Trophoblast cell (in vitro differentiated cells and primary cell): ENCODE measurements around the gene SAE1.

Source experiments
- DNase-seq, 2 donors: peaks; one replicate each; pipeline ENCODE4 v3.0.0-alpha.2; 2016
- H2AFZ ChIP-seq: 2 replicates; pipeline ENCODE4 v1.6.1; 2013; ENCODE audit warnings: low read length, moderate library complexity, mild to moderate bottlenecking; ENCODE audit not compliant: insufficient read depth, poor library complexity
- H2AK5ac ChIP-seq: 2 replicates; pipeline ENCODE4 v1.6.1; 2013; ENCODE audit warnings: mild to moderate bottlenecking, low read length
- H2BK120ac ChIP-seq: 2 replicates; pipeline ENCODE4 v1.6.1; 2013; ENCODE audit warnings: low read length, mild to moderate bottlenecking, moderate library complexity; ENCODE audit not compliant: insufficient read depth, poor library complexity
- H2BK12ac ChIP-seq: 2 replicates; pipeline ENCODE4 v1.6.1; 2013; ENCODE audit warnings: mild to moderate bottlenecking, low read length, moderate library complexity
- H2BK5ac ChIP-seq: 2 replicates; pipeline ENCODE4 v1.6.1; 2013; ENCODE audit warnings: low read length, low read depth, moderate library complexity, mild to moderate bottlenecking; ENCODE audit not compliant: poor library complexity
- H3K14ac ChIP-seq: 2 replicates; pipeline ENCODE4 v1.6.1; 2013; ENCODE audit warnings: mild to moderate bottlenecking, low read length
- H3K18ac ChIP-seq: 2 replicates; pipeline ENCODE4 v1.6.1; 2013; ENCODE audit warnings: mild to moderate bottlenecking, low read length
- H3K23ac ChIP-seq: 2 replicates; pipeline ENCODE4 v1.6.1; 2013; ENCODE audit warnings: low read length
- H3K27ac ChIP-seq: 2 replicates; pipeline ENCODE4 v1.5.1; 2013; ENCODE audit warnings: low read depth, mild to moderate bottlenecking, inconsistent platforms, low read length, moderate library complexity
- H3K27me3 ChIP-seq: 2 replicates; pipeline ENCODE4 v1.6.1; 2013; ENCODE audit warnings: inconsistent platforms, mild to moderate bottlenecking, low read length, moderate library complexity; ENCODE audit not compliant: insufficient read depth
- H3K36me3 ChIP-seq, 2 experiments: 1 replicate in 1 of 2; 2 replicates in 1 of 2; pipeline ENCODE4 v1.6.1; 2013; ENCODE audit warnings: low read length in 2 of 2, mild to moderate bottlenecking in 2 of 2, moderate library complexity in 1 of 2; ENCODE audit not compliant: insufficient read depth in 2 of 2, control insufficient read depth in 1 of 2
- H3K4ac ChIP-seq: 2 replicates; pipeline ENCODE4 v1.6.1; 2013; ENCODE audit warnings: low read depth, mild to moderate bottlenecking, low read length, moderate library complexity
- H3K4me1 ChIP-seq, 2 experiments: 1 replicate in 1 of 2; 2 replicates in 1 of 2; pipeline ENCODE4 v1.6.1; 2013; ENCODE audit warnings: low read length in 2 of 2, mild to moderate bottlenecking in 2 of 2, moderate library complexity in 1 of 2; ENCODE audit not compliant: insufficient read depth in 2 of 2, control insufficient read depth in 1 of 2
- H3K4me2 ChIP-seq: 2 replicates; pipeline ENCODE4 v1.6.1; 2013; ENCODE audit warnings: inconsistent platforms, mild to moderate bottlenecking, low read length, moderate library complexity
- H3K4me3 ChIP-seq: 2 replicates; pipeline ENCODE4 v1.5.1; 2013; ENCODE audit warnings: mild to moderate bottlenecking, low read depth, low read length, inconsistent platforms
- H3K79me1 ChIP-seq: one replicate; pipeline ENCODE4 v1.6.1; 2013; ENCODE audit warnings: low read length
- H3K79me2 ChIP-seq: 2 replicates; pipeline ENCODE4 v1.6.1; 2013; ENCODE audit warnings: low read length, mild to moderate bottlenecking; ENCODE audit not compliant: control insufficient read depth, insufficient read depth, poor library complexity
- H3K9ac ChIP-seq: 2 replicates; pipeline ENCODE4 v1.6.1; 2013; ENCODE audit warnings: mild to moderate bottlenecking, low read length
- H3K9me3 ChIP-seq: 2 replicates; pipeline ENCODE4 v1.6.1; 2013; ENCODE audit warnings: low read depth, mild to moderate bottlenecking, control low read depth, inconsistent platforms, low read length; ENCODE audit not compliant: insufficient read depth
- H4K12ac ChIP-seq: 2 replicates; pipeline ENCODE4 v1.6.1; 2013; ENCODE audit warnings: low read depth, mild to moderate bottlenecking, low read length, moderate library complexity
- H4K8ac ChIP-seq: 2 replicates; pipeline ENCODE4 v1.6.1; 2013; ENCODE audit warnings: low read depth, mild to moderate bottlenecking, low read length, moderate library complexity
- H4K91ac ChIP-seq: one replicate; pipeline ENCODE4 v1.6.1; 2013; ENCODE audit warnings: low read depth, mild to moderate bottlenecking, low read length, moderate library complexity
- WGBS: extraction: QIAGEN DNeasy Blood & Tissue Kit; methylation state at CpG from one replicate; pipeline ENCODE4 v1.1.7; 2013; ENCODE audit warnings: missing lambda C conversion rate; ENCODE audit not compliant: insufficient read length, insufficient coverage; ENCODE audit errors: extremely low coverage; 5-methylcytosine and 5-hydroxymethylcytosine counted together

Gene SAE1

GRCh38 chr19:47228168-47228936 is 97.7 kb downstream of the SAE1 start:
- Histone ChIP-seq H2AK5ac (peak overlapping the region; percentile 31), H2AFZ (peak overlapping the region; percentile 27), H2BK120ac (peak overlapping the region; percentile 84), H3K9me3 (no peaks in the 10 kb centered on the region), H3K4me3 (peak overlapping the region; percentile 98), H2BK12ac (peak overlapping the region; percentile 64), H4K8ac (peak overlapping the region; percentile 80), H3K4me2 (peak overlapping the region; percentile 85), H3K18ac (peak overlapping the region; percentile 96), H3K14ac (peak overlapping the region; percentile 94), H3K23ac (no peak overlapping the region), H3K4ac (peak overlapping the region; percentile 91), H3K79me1 (peaks cover 51% of the 10 kb centered on the region), H3K27me3 (no peaks in the 10 kb centered on the region), H3K79me2 (peaks cover 23% of the 10 kb centered on the region), H4K91ac (peak overlapping the region; percentile 96), H3K4me1 (peaks cover 29 to 46% of the 10 kb centered on the region in 2 experiments), H2BK5ac (peak overlapping the region; percentile 95), H4K12ac (peak overlapping the region; percentile 96), H3K36me3 (peaks cover 4 to 7% of the 10 kb centered on the region in 2 experiments), H3K9ac (peak overlapping the region; percentile 47), H3K27ac (peak overlapping the region; percentile 98)
- whole genome bisulfite sequencing = no CpG with 5 or more reads among the region's 50 CpGs
- peak in 1 of 2 donors; percentile 30 for DNase-seq

GRCh38 chr19:47228937-47229675 is 98.5 kb downstream of the SAE1 start:
- H4K12ac ChIP-seq = no peak overlapping the region
- H4K91ac ChIP-seq = peak overlapping the region; percentile 96
- no peaks in the 10 kb centered on the region for H3K27me3 ChIP-seq
- no peaks in the 10 kb centered on the region for H3K9me3 ChIP-seq
- H3K79me2 ChIP-seq = peaks cover 23% of the 10 kb centered on the region
- peak overlapping the region; percentile 98 for H3K27ac ChIP-seq
- H3K9ac ChIP-seq = peak overlapping the region; percentile 50
- peak overlapping the region; percentile 96 for H3K18ac ChIP-seq
- peak overlapping the region; percentile 64 for H2BK12ac ChIP-seq
- H2AK5ac ChIP-seq = peak overlapping the region; percentile 31
- H3K36me3 ChIP-seq = peaks cover 0 to 4% of the 10 kb centered on the region in 2 experiments
- H3K79me1 ChIP-seq = peaks cover 51% of the 10 kb centered on the region
- peak overlapping the region; percentile 94 for H3K14ac ChIP-seq
- H3K23ac ChIP-seq = peak overlapping the region; percentile 12
- H3K4me3 ChIP-seq = peak overlapping the region; percentile 98
- no peak for DNase-seq
- peak overlapping the region; percentile 85 for H3K4me2 ChIP-seq
- no peak overlapping the region for H4K8ac ChIP-seq
- 100% methylated on average over 1 of the region's 10 CpGs for WGBS
- peak overlapping the region; percentile 27 for H2AFZ ChIP-seq
- peaks cover 29 to 46% of the 10 kb centered on the region in 2 experiments for H3K4me1 ChIP-seq
- peak overlapping the region; percentile 84 for H2BK120ac ChIP-seq
- H3K4ac ChIP-seq = peak overlapping the region; percentile 8
- peak overlapping the region; percentile 95 for H2BK5ac ChIP-seq

GRCh38 chr19:47229676-47230053 is 99.0 kb downstream of the SAE1 start:
- Histone ChIP-seq H3K18ac (peak overlapping the region; percentile 96), H3K36me3 (peaks cover 0 to 4% of the 10 kb centered on the region in 2 experiments), H3K27ac (peak overlapping the region; percentile 24), H3K4ac (peak overlapping the region; percentile 77), H3K14ac (peak overlapping the region; percentile 74), H2BK12ac (peak overlapping the region; percentile 66), H2BK120ac (peak overlapping the region; percentile 50), H3K27me3 (no peaks in the 10 kb centered on the region), H4K91ac (peak overlapping the region; percentile 79), H3K4me2 (peak overlapping the region; percentile 85), H2BK5ac (peak overlapping the region; percentile 54), H3K9me3 (no peaks in the 10 kb centered on the region), H2AFZ (peak overlapping the region; percentile 23), H3K9ac (peak overlapping the region; percentile 89), H3K23ac (peak overlapping the region; percentile 90), H3K79me1 (peaks cover 51% of the 10 kb centered on the region), H3K79me2 (peaks cover 23% of the 10 kb centered on the region), H2AK5ac (peak overlapping the region; percentile 76), H3K4me1 (peaks cover 29 to 46% of the 10 kb centered on the region in 2 experiments), H4K12ac (peak overlapping the region; percentile 81), H3K4me3 (peak overlapping the region; percentile 98), H4K8ac (peak overlapping the region; percentile 36)
- peak in 1 of 2 donors; percentile 28 for DNase-seq
- WGBS = no CpG with 5 or more reads among the region's 9 CpGs
